H1 (cell line): ENCODE measurements around the gene ACOT6. TPM values are rescaled to one million over a fixed set of nuclear protein-coding genes. Genes with fewer than 3 reads are reported as not detected.

Experiments
- CTCF ChIA-PET: fragments of 300-600 bp; sonication (Branson Sonifier 250); formaldehyde crosslinking; loops from one replicate; lab custom pipeline; 2021; ENCODE audit not compliant: partially characterized antibody; lab: Charles Lee
- POLR2A ChIA-PET: fragments of 300-600 bp; sonication (Branson Sonifier 250); formaldehyde crosslinking; loops from one replicate; lab custom pipeline; 2021; ENCODE audit warnings: inconsistent platforms; ENCODE audit not compliant: partially characterized antibody; lab: Charles Lee
- DNase-seq, 2 experiments: peaks; one replicate each; pipeline versions ENCODE4 v3.0.0 to v3.0.0-alpha.2; 2010 to 2022; ENCODE audit warnings: low spot score in 2 of 2, low read depth in 1 of 2, mixed read lengths in 1 of 2
- FAIRE-seq: peaks from 2 replicates; lab custom pipeline; 2011; peaks lifted over from hg19 to GRCh38; lab: Jason Lieb, UNC
- H2AFZ ChIP-seq: 2 replicates; pipeline ENCODE4 v1.8.1; 2012; ENCODE audit warnings: low read length, inconsistent platforms
- H2AK5ac ChIP-seq: 2 replicates; pipeline ENCODE4 v1.6.1; 2013; ENCODE audit warnings: low read depth, low read length
- H2BK120ac ChIP-seq: replicated peaks from 2 replicates; pipeline ENCODE3; 2013; ENCODE audit warnings: low read depth, low read length, inconsistent platforms
- H2BK12ac ChIP-seq: 2 replicates; pipeline ENCODE4 v1.6.1; 2013; ENCODE audit warnings: low read depth, low read length
- H2BK15ac ChIP-seq: 2 replicates; pipeline ENCODE4 v1.6.1; 2013; ENCODE audit warnings: low read length
- H2BK20ac ChIP-seq: 2 replicates; pipeline ENCODE4 v1.6.1; 2013; ENCODE audit warnings: low read length
- H2BK5ac ChIP-seq: 2 replicates; pipeline ENCODE4 v1.6.1; 2013; ENCODE audit warnings: low read depth, low read length
- H3K14ac ChIP-seq: 2 replicates; pipeline ENCODE4 v1.6.1; 2013; ENCODE audit warnings: inconsistent platforms; ENCODE audit not compliant: insufficient read length
- H3K18ac ChIP-seq: 2 replicates; pipeline ENCODE4 v1.6.1; 2013; ENCODE audit warnings: low read length; ENCODE audit errors: extremely low read depth
- H3K23ac ChIP-seq: 2 replicates; pipeline ENCODE4 v1.6.1; 2013; ENCODE audit warnings: inconsistent platforms; ENCODE audit not compliant: insufficient read length
- H3K23me2 ChIP-seq: 2 replicates; pipeline ENCODE4 v1.6.1; 2013; ENCODE audit warnings: low read depth, low read length
- H3K27ac ChIP-seq: 2 replicates; pipeline ENCODE4 v1.6.1; 2011; ENCODE audit warnings: low read depth, low read length, inconsistent platforms
- H3K27me3 ChIP-seq, 4 experiments: replicated peaks in 1 of 4; 1 replicate in 1 of 4; 2 replicates in 3 of 4; pipeline versions ENCODE4 v1.6.1 to v1.8.1; 2011 to 2013; ENCODE audit warnings: low read length in 3 of 4, mild to moderate bottlenecking in 3 of 4, inconsistent platforms in 2 of 4, mixed read lengths in 2 of 4, moderate library complexity in 1 of 4; ENCODE audit not compliant: control insufficient read depth in 3 of 4, insufficient read depth in 3 of 4; ENCODE audit errors: extremely low read depth in 1 of 4
- H3K36me3 ChIP-seq, 4 experiments: 2 replicates each; pipeline versions ENCODE4 v1.6.1 to v1.8.1; 2011 to 2013; ENCODE audit warnings: mild to moderate bottlenecking in 4 of 4, low read length in 3 of 4, moderate library complexity in 2 of 4, control low read depth in 1 of 4, inconsistent platforms in 1 of 4; ENCODE audit not compliant: insufficient read depth in 4 of 4, control insufficient read depth in 2 of 4
- H3K4ac ChIP-seq: replicated peaks from 2 replicates; pipeline ENCODE3; 2013; ENCODE audit warnings: low read length, low read depth, mixed read lengths, inconsistent platforms; ENCODE audit not compliant: insufficient read length
- H3K4me1 ChIP-seq, 4 experiments: replicated peaks in 1 of 4; 1 replicate in 1 of 4; 2 replicates in 3 of 4; pipeline versions ENCODE4 v1.6.1 to v1.8.1; 2011 to 2013; ENCODE audit warnings: low read length in 3 of 4, inconsistent platforms in 2 of 4, mixed read lengths in 1 of 4; ENCODE audit not compliant: insufficient read depth in 4 of 4, control insufficient read depth in 3 of 4
- H3K4me2 ChIP-seq, 2 experiments: 2 replicates each; pipeline versions ENCODE4 v1.6.1 to v1.8.1; 2011 to 2013; ENCODE audit warnings: low read depth in 2 of 2, low read length in 2 of 2, control low read depth in 1 of 2, inconsistent platforms in 1 of 2, mild to moderate bottlenecking in 1 of 2; ENCODE audit not compliant: insufficient read depth in 1 of 2
- H3K4me3 ChIP-seq, 4 experiments: fragments of 200-600, 300-600 bp in 1 of 4; sonication (generic), shearing (Covaris generic), sonication (Bioruptor Twin) in 1 of 4; 2 replicates each; pipeline versions ENCODE4 v1.5.1 to v1.8.1; 2011 to 2016; ENCODE audit warnings: low read length in 4 of 4, low read depth in 3 of 4, control low read depth in 2 of 4, inconsistent platforms in 2 of 4, mild to moderate bottlenecking in 2 of 4, mixed read lengths in 1 of 4, moderate library complexity in 1 of 4; ENCODE audit not compliant: insufficient read depth in 2 of 4; ENCODE audit errors: extremely low read depth in 1 of 4
- H3K56ac ChIP-seq: replicated peaks from 2 replicates; pipeline ENCODE3; 2013; ENCODE audit warnings: low read depth, mild to moderate bottlenecking, mixed read lengths, low read length, inconsistent platforms; ENCODE audit not compliant: insufficient read length
- H3K79me1 ChIP-seq: 2 replicates; pipeline ENCODE4 v1.6.1; 2013; ENCODE audit warnings: low read depth, low read length, control low read depth
- H3K79me2 ChIP-seq, 2 experiments: 2 replicates each; pipeline versions ENCODE4 v1.6.1 to v1.8.1; 2012 to 2013; ENCODE audit warnings: low read length in 2 of 2, mild to moderate bottlenecking in 2 of 2, inconsistent platforms in 1 of 2; ENCODE audit not compliant: insufficient read depth in 2 of 2, control insufficient read depth in 1 of 2
- H3K9ac ChIP-seq, 4 experiments: replicated peaks in 1 of 4; 1 replicate in 1 of 4; 2 replicates in 3 of 4; pipeline versions ENCODE4 v1.6.1 to v1.8.1; 2011 to 2013; ENCODE audit warnings: low read depth in 3 of 4, low read length in 3 of 4, control low read depth in 2 of 4, mild to moderate bottlenecking in 2 of 4, moderate library complexity in 2 of 4, inconsistent platforms in 1 of 4; ENCODE audit errors: extremely low read depth in 1 of 4
- H3K9me3 ChIP-seq, 2 experiments: 2 replicates each; pipeline versions ENCODE4 v1.6.1 to v1.8.1; 2012 to 2013; ENCODE audit warnings: mild to moderate bottlenecking in 2 of 2, moderate library complexity in 2 of 2, control low read depth in 1 of 2, inconsistent platforms in 1 of 2, low read depth in 1 of 2, low read length in 1 of 2, mixed read lengths in 1 of 2; ENCODE audit not compliant: insufficient read depth in 2 of 2
- H4K20me1 ChIP-seq, 2 experiments: replicated peaks in 1 of 2; 2 replicates each; pipeline versions ENCODE3 to v1.8.1; 2011 to 2013; ENCODE audit warnings: inconsistent platforms in 2 of 2, low read length in 2 of 2, mild to moderate bottlenecking in 1 of 2; ENCODE audit not compliant: insufficient read depth in 2 of 2, control insufficient read depth in 1 of 2
- H4K5ac ChIP-seq: 2 replicates; pipeline ENCODE4 v1.6.1; 2013; ENCODE audit warnings: low read length, low read depth, mixed read lengths, inconsistent platforms; ENCODE audit not compliant: insufficient read length
- H4K8ac ChIP-seq: 2 replicates; pipeline ENCODE4 v1.8.0; 2013; ENCODE audit warnings: mild to moderate bottlenecking, moderate library complexity, low read length, inconsistent platforms; ENCODE audit not compliant: insufficient read depth; ENCODE audit errors: extremely low read depth
- H4K91ac ChIP-seq: replicated peaks from 2 replicates; pipeline ENCODE3; 2013; ENCODE audit warnings: low read length, mixed read lengths, inconsistent platforms; ENCODE audit not compliant: insufficient read length
- WGBS, 2 experiments: shearing (Covaris generic) in 1 of 2; methylation state at CpG; one replicate each; pipeline versions ENCODE4 v1.1.6 to v1.1.7; 2013 to 2015; ENCODE audit warnings: low lambda C conversion rate in 2 of 2, mixed read lengths in 2 of 2, inconsistent platforms in 1 of 2, low coverage in 1 of 2, missing lambda C conversion rate in 1 of 2; ENCODE audit not compliant: insufficient replicate concordance in 2 of 2, insufficient coverage in 1 of 2, insufficient read length in 1 of 2; ENCODE audit errors: extremely low coverage in 1 of 2, missing lambda C conversion rate in 1 of 2; 5-methylcytosine and 5-hydroxymethylcytosine counted together
- polyA plus RNA-seq, 7 experiments: library from polyadenylated mRNA; depleted of rRNA in 3 of 7; stranded (reverse) in 5 of 7; unstranded in 2 of 7; fragments of >200 nt in 5 of 7; fragments of 200-250 nt in 2 of 7; gene quantifications; 1 replicate in 5 of 7; 2 replicates in 1 of 7; 4 replicates in 1 of 7; pipeline versions ENCODE4 v1.2.1 to v1.2.3, GENCODE V29; 2011 to 2013; ENCODE audit warnings: missing spikeins in 2 of 7, mixed read lengths in 2 of 7
- total RNA-seq: library from RNA; stranded (reverse); fragmentation: NEBNext Ultra II Directional; extraction: Animal tissue kit (Norgen Biotek cat#: 25700); gene quantifications from 2 replicates; pipeline ENCODE4 v1.2.1, GENCODE V29; 2021

Gene ACOT6
- total and polyA plus RNA-seq, 2 of the 8 experiments (the other 6 are each of a cell fraction or from before 2014, with no cell fraction given): not detected

DNA sequence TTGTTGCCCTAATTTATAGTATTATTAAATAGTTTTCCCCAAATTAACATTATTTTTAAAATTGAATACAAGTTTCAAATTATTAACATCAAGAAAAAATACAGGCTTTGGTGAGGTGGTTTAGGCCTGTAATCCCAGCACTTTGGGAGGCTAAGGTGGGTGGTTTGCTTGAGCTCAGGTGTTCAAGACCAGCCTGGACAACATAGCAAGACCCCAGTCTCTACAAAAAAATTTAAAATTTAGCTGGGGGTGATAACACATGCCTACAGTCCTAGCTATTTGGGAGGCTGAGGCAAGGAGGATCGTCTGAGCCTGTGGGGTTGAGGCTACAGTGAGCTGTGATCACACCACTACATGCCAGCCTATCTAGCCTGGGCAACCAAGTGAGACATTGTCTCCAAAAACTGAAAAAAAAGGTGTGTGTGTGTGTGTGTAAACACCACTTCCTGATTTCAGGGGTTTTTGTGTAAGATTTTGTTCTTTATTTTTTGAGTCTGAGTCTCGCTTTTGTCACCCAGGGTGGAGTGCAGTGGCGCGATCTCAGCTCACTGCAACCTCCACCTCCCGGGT is 28.6 kb downstream of the ACOT6 start:
- no peak overlapping the region for H3K27ac ChIP-seq
- H3K23me2 ChIP-seq: peaks cover 4% of the 10 kb centered on the region; the same call in 1 of the 2 replicates
- no peak overlapping the region for H3K4me2 ChIP-seq
- 0 out of 2 replicates have a peak overlapping the region, but pooled peaks have one; percentile 50 for H2BK12ac ChIP-seq
- POLR2A ChIA-PET: no interaction called here
- CTCF ChIA-PET: no interaction called here
- no peak overlapping the region for H2AK5ac ChIP-seq
- H2BK15ac ChIP-seq: no peak overlapping the region
- H2BK120ac ChIP-seq: no peak overlapping the region
- no peak overlapping the region for H3K9ac ChIP-seq
- H3K56ac ChIP-seq: no peak overlapping the region
- H4K5ac ChIP-seq: no peak overlapping the region
- no peak overlapping the region for H2BK5ac ChIP-seq
- H3K4me3 ChIP-seq: no peak overlapping the region
- no peak for FAIRE-seq
- no peak overlapping the region for H4K91ac ChIP-seq
- H4K20me1 ChIP-seq: no peaks in the 10 kb centered on the region
- H3K18ac ChIP-seq: no peak overlapping the region
- H3K36me3 ChIP-seq: no peaks in the 10 kb centered on the region
- H3K79me1 ChIP-seq: no peaks in the 10 kb centered on the region
- no peak overlapping the region for H2BK20ac ChIP-seq
- H3K79me2 ChIP-seq: peaks cover 0 to 3% of the 10 kb centered on the region in 2 experiments; a peak in 2 of 4 replicates
- no peak for DNase-seq
- no peaks in the 10 kb centered on the region for H3K9me3 ChIP-seq
- H4K8ac ChIP-seq: no peak overlapping the region
- H3K14ac ChIP-seq: no peak overlapping the region
- H3K23ac ChIP-seq: no peak overlapping the region
- H3K4me1 ChIP-seq: peaks cover 0 to 5% (median 2%) of the 10 kb centered on the region in 4 experiments; a peak in 2 of 7 replicates
- H2AFZ ChIP-seq: no peak overlapping the region
- H3K4ac ChIP-seq: no peak overlapping the region
- no peaks in the 10 kb centered on the region; a peak in 1 of 7 replicates for H3K27me3 ChIP-seq
- 95% methylated on average over 5 of the region's 5 CpGs; no CpG with 5 or more reads in 1 of the 2 experiments for WGBS, 2 experiments
